ENCODE results near the gene FBN2.

FBN2 gene

DNA sequence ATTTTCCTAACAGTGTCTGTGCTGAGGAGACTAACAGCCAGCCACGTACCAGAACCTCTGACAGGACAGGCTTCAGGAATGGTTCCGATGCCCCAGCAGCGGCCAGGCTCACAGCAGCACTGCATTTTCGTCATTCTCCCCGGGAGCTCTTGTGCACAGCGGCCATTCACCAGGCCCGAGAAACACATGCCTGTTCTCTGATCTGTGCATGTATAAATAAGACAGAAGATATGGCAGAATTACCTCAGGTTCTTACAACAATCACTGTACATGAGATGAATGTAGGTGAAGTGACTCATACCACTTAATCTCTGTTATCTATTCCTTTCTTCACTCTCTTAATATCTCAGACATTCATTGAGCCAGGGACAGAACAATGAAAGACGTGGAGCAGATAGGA is 143.0 kb downstream of the FBN2 start:
- H3K9me3 ChIP-seq (ENCODE audit: low read length) = no peaks in the 10 kb centered on the region
- H3K4me1 ChIP-seq (ENCODE audit: insufficient read depth, low read length) = no peaks in the 10 kb centered on the region
- H3K27me3 ChIP-seq (ENCODE audit: control insufficient read depth in 1 of 2, insufficient read depth in 2 of 2, low read length in 2 of 2) = no peaks in the 10 kb centered on the region
- no peaks in the 10 kb centered on the region for H3K36me3 ChIP-seq (ENCODE audit: insufficient read depth, low read length)
- H3K4me3 ChIP-seq (ENCODE audit: low read depth in 1 of 2, low read length in 2 of 2) = no peak overlapping the region
- H3K9ac ChIP-seq (ENCODE audit: low read length) = no peak overlapping the region
- no peak overlapping the region for H3K27ac ChIP-seq (ENCODE audit: low read depth, low read length)

DNA sequence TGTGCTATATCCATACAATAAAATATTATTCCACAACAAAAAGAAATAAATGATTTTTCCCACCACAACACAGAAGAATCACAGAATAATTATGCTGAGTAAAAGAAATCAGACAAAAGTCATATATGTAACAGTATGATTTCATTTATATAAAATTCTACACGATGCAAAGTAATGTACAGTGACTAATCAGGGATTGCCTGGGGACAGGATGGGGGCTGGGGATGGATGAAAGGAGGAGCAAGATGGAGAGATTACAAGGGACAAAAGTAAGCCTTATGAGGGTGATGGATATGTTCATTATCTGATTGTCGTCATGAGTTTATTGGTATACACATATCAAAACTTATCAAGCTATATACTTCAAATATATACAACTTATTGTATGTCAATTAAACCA is 154.0 kb downstream of the FBN2 start:
- Histone ChIP-seq H3K9me3 (ENCODE audit: low read length) (no peaks in the 10 kb centered on the region), H3K4me3 (ENCODE audit: low read depth in 1 of 2, low read length in 2 of 2) (no peak overlapping the region), H3K27me3 (ENCODE audit: control insufficient read depth in 1 of 2, insufficient read depth in 2 of 2, low read length in 2 of 2) (no peaks in the 10 kb centered on the region)

DNA sequence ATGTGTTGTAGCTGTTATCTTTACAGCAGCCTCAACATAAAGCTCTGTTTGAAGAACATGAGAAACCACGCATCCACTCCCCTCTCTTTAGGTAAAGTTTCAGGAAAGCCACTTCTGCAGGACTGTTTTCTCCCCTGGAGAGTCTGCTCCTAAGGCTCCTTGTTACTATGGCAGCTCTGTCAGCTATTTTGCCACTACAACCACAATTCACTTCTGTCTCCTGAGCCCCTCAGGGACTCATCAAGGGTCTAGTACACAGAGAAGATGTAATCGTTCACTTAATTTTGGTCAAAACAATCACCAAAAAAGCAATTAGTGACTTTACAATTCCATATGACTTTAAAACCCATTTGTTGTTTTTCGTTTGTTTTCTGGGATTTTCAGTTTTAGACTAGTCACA is 157.7 kb downstream of the FBN2 start:
- no peak overlapping the region for H3K4me3 ChIP-seq (ENCODE audit: low read depth in 1 of 2, low read length in 2 of 2)
- no peak overlapping the region for H3K9ac ChIP-seq (ENCODE audit: low read length)
- no peaks in the 10 kb centered on the region for H3K27me3 ChIP-seq (ENCODE audit: control insufficient read depth in 1 of 2, insufficient read depth in 2 of 2, low read length in 2 of 2)
- no peaks in the 10 kb centered on the region for H3K9me3 ChIP-seq (ENCODE audit: low read length)
- no peaks in the 10 kb centered on the region for H3K4me1 ChIP-seq (ENCODE audit: insufficient read depth, low read length)
- no peaks in the 10 kb centered on the region for H3K36me3 ChIP-seq (ENCODE audit: insufficient read depth, low read length)
- no peak overlapping the region for H3K27ac ChIP-seq (ENCODE audit: low read depth, low read length)

More for the DNA sequence above, 154.0 kb downstream of the FBN2 start:
- Histone ChIP-seq H3K4me1 (ENCODE audit: insufficient read depth, low read length) (no peaks in the 10 kb centered on the region), H3K27ac (ENCODE audit: low read depth, low read length) (no peak overlapping the region), H3K9ac (ENCODE audit: low read length) (no peak overlapping the region), H3K36me3 (ENCODE audit: insufficient read depth, low read length) (no peaks in the 10 kb centered on the region)

DNA sequence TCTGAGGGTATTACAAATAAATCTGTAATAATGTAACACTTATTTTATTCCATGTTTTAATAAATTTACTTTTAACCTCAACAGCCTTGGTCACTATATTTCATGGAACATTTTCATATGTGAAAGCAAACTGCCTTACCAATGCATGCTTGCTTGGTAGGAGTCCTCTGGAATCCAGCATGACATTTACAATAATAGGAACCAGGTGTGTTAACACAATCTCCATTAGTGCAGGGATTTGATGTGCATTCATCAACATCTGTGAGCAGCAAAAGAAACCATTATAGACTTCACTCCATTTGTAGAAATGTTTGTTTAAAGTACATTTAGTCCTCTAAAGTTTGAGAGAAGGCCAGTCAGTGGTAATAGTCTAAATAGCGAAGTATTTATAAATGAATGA is 159.4 kb downstream of the FBN2 start:
- no peak overlapping the region for H3K4me3 ChIP-seq (ENCODE audit: low read depth in 1 of 2, low read length in 2 of 2)
- H3K4me1 ChIP-seq (ENCODE audit: insufficient read depth, low read length) = no peaks in the 10 kb centered on the region
- H3K9me3 ChIP-seq (ENCODE audit: low read length) = no peaks in the 10 kb centered on the region
- H3K9ac ChIP-seq (ENCODE audit: low read length) = no peak overlapping the region
- H3K27me3 ChIP-seq (ENCODE audit: control insufficient read depth in 1 of 2, insufficient read depth in 2 of 2, low read length in 2 of 2) = no peaks in the 10 kb centered on the region
- H3K36me3 ChIP-seq (ENCODE audit: insufficient read depth, low read length) = no peaks in the 10 kb centered on the region
- no peak overlapping the region for H3K27ac ChIP-seq (ENCODE audit: low read depth, low read length)

DNA sequence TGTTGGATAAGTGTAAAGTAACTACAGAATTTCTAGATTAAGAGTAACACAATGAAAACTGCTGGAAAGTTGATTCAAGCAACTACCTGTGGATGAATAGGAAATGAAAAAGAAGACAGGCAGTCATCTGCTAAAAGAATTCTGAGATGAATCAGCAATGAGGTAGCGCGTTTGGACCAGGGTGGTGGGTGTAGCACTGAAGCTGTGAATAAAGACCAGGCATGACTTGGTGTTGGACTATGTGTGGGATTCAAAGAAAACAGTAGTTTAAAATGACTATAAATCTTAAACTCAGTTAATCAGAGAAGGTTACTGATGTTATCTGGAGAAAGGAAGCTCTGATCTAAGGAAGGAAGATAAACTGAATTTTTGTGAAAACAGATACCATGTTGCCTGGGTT is 159.8 kb downstream of the FBN2 start:
- Histone ChIP-seq H3K9me3 (ENCODE audit: low read length) (no peaks in the 10 kb centered on the region), H3K4me1 (ENCODE audit: insufficient read depth, low read length) (no peaks in the 10 kb centered on the region), H3K27ac (ENCODE audit: low read depth, low read length) (no peak overlapping the region), H3K36me3 (ENCODE audit: insufficient read depth, low read length) (no peaks in the 10 kb centered on the region), H3K4me3 (ENCODE audit: low read depth in 1 of 2, low read length in 2 of 2) (no peak overlapping the region), H3K9ac (ENCODE audit: low read length) (no peak overlapping the region), H3K27me3 (ENCODE audit: control insufficient read depth in 1 of 2, insufficient read depth in 2 of 2, low read length in 2 of 2) (no peaks in the 10 kb centered on the region)

DNA sequence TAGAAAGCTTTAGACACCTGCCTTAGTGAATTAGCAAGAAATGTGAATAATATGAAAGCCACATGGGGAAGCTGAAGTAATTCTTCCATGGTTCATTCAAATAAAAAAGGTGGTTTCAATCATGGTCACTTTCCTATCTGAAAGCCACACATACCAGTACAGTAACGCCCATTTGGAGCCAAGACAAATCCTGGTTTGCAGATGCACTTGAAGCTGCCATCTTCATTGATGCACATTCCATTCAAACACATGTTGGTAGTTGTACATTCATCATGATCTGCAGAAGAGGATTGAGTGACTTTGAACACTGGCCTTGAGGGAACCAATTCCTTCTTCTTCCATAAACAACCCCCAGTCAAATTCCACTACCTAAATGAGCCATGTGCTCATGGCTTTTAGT is 161.5 kb downstream of the FBN2 start:
- Histone ChIP-seq H3K9ac (ENCODE audit: low read length) (no peak overlapping the region), H3K27me3 (ENCODE audit: control insufficient read depth in 1 of 2, insufficient read depth in 2 of 2, low read length in 2 of 2) (no peaks in the 10 kb centered on the region), H3K27ac (ENCODE audit: low read depth, low read length) (no peak overlapping the region), H3K36me3 (ENCODE audit: insufficient read depth, low read length) (no peaks in the 10 kb centered on the region), H3K4me1 (ENCODE audit: insufficient read depth, low read length) (no peaks in the 10 kb centered on the region), H3K4me3 (ENCODE audit: low read depth in 1 of 2, low read length in 2 of 2) (no peak overlapping the region), H3K9me3 (ENCODE audit: low read length) (no peaks in the 10 kb centered on the region)

DNA sequence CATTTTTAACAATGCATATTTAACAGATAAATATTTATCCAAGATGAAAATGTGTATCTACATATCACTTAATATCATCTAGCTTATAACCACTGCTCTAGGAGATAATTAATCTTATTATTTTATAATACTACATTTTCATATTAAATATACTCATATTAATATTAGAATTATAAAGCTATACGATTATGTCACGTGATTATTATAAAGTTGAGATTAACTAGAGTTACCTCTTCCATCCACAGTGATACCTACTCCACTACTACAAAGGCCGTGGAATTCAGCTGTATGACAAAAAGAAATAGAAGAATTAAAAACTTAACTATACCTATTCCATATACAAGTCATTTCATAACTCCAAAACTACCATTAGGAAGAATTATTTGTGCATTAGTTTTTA is 171.9 kb downstream of the FBN2 start:
- Histone ChIP-seq H3K4me3 (ENCODE audit: low read depth in 1 of 2, low read length in 2 of 2) (no peak overlapping the region), H3K9ac (ENCODE audit: low read length) (no peak overlapping the region), H3K9me3 (ENCODE audit: low read length) (no peaks in the 10 kb centered on the region), H3K27ac (ENCODE audit: low read depth, low read length) (no peak overlapping the region), H3K27me3 (ENCODE audit: control insufficient read depth in 1 of 2, insufficient read depth in 2 of 2, low read length in 2 of 2) (no peaks in the 10 kb centered on the region), H3K4me1 (ENCODE audit: insufficient read depth, low read length) (no peaks in the 10 kb centered on the region), H3K36me3 (ENCODE audit: insufficient read depth, low read length) (no peaks in the 10 kb centered on the region)

DNA sequence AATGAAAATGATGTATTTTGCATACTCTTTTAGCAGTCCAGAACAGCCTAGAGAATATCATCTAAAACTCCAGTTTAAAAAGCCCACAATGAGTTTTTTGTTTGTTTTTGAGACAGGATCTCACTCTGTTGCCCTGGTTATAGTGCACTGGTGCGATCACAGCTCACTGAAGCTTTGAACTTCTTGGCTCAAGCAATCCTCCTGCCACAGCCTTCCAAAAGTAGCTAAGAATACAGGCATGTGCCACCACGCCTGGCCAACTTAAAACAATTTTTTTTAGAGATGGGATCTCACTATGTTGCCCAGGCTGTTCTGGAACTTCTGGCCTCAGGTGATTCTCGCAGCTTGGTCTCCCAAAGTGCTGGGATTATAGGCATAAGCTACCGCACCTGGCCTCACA is 175.7 kb downstream of the FBN2 start:
- no peaks in the 10 kb centered on the region for H3K9me3 ChIP-seq (ENCODE audit: low read length)
- no peak overlapping the region for H3K4me3 ChIP-seq (ENCODE audit: low read depth in 1 of 2, low read length in 2 of 2)
- no peaks in the 10 kb centered on the region for H3K4me1 ChIP-seq (ENCODE audit: insufficient read depth, low read length)
- no peaks in the 10 kb centered on the region for H3K36me3 ChIP-seq (ENCODE audit: insufficient read depth, low read length)
- H3K27me3 ChIP-seq (ENCODE audit: control insufficient read depth in 1 of 2, insufficient read depth in 2 of 2, low read length in 2 of 2) = no peaks in the 10 kb centered on the region
- no peak overlapping the region for H3K9ac ChIP-seq (ENCODE audit: low read length)
- H3K27ac ChIP-seq (ENCODE audit: low read depth, low read length) = no peak overlapping the region

DNA sequence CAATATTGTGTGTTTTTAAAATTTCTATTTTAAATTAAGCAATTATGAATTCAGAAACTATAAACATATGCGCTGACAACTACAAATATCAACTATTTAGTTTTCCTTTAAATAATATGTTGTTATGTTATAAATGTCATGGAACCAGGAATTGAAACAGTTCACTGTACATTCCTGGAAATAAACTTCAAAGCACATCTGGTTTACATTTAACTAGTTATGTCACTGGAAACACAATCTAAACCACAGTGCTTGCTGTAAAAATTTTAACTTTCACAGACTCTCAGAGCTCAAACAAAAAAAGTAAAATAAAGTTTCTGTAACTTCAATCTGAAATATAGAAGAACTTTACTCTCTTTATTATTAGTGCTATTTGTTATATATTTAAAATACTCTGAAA is 179.2 kb downstream of the FBN2 start:
- H3K9ac ChIP-seq (ENCODE audit: low read length) = no peak overlapping the region
- H3K4me1 ChIP-seq (ENCODE audit: insufficient read depth, low read length) = no peaks in the 10 kb centered on the region
- H3K27ac ChIP-seq (ENCODE audit: low read depth, low read length) = no peak overlapping the region
- H3K9me3 ChIP-seq (ENCODE audit: low read length) = no peaks in the 10 kb centered on the region
- H3K4me3 ChIP-seq (ENCODE audit: low read depth in 1 of 2, low read length in 2 of 2) = no peak overlapping the region
- H3K36me3 ChIP-seq (ENCODE audit: insufficient read depth, low read length) = no peaks in the 10 kb centered on the region
- no peaks in the 10 kb centered on the region for H3K27me3 ChIP-seq (ENCODE audit: control insufficient read depth in 1 of 2, insufficient read depth in 2 of 2, low read length in 2 of 2)

DNA sequence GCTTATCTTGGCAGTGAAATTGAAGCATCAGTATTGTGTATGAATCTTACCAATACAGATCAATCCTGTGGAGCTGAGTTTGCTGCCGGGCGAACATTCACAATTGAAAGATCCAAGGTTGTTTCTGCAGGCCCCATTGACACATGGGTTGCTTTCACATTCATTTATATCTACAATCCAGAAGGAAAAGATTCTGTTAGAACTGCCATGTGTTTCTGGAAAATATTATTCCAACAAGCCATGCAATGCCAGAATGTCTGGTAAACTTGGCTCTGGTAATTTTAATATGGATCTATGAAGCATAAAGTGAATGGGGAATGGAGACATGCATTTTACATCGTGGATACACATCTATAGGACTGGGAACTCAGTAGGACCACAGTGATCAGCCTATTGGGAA is 180.8 kb downstream of the FBN2 start:
- Histone ChIP-seq H3K36me3 (ENCODE audit: insufficient read depth, low read length) (no peaks in the 10 kb centered on the region), H3K9ac (ENCODE audit: low read length) (no peak overlapping the region), H3K4me3 (ENCODE audit: low read depth in 1 of 2, low read length in 2 of 2) (no peak overlapping the region), H3K9me3 (ENCODE audit: low read length) (no peaks in the 10 kb centered on the region), H3K27ac (ENCODE audit: low read depth, low read length) (no peak overlapping the region), H3K27me3 (ENCODE audit: control insufficient read depth in 1 of 2, insufficient read depth in 2 of 2, low read length in 2 of 2) (no peaks in the 10 kb centered on the region), H3K4me1 (ENCODE audit: insufficient read depth, low read length) (no peaks in the 10 kb centered on the region)

DNA sequence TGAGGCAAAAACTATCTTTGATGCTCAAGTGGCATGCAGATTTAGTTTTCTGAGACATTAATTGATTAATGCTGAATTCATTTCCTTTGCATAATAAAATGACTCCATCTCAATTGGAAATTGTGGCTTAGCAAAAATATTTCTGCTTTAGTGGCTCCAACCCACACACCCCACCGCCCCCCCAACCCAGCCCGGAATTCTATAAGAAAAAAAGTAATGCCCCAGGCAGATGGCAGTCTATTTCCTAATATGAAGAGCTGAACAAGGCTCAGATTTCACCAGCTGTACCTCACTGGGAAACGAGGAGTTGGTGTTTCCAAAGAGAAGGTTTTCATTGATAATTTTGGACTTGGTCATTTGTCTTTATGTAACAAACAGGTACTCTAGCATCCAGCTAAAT is 182.1 kb downstream of the FBN2 start:
- H3K27ac ChIP-seq (ENCODE audit: low read depth, low read length) = no peak overlapping the region
- no peaks in the 10 kb centered on the region for H3K27me3 ChIP-seq (ENCODE audit: control insufficient read depth in 1 of 2, insufficient read depth in 2 of 2, low read length in 2 of 2)
- H3K4me1 ChIP-seq (ENCODE audit: insufficient read depth, low read length) = no peaks in the 10 kb centered on the region
- no peaks in the 10 kb centered on the region for H3K36me3 ChIP-seq (ENCODE audit: insufficient read depth, low read length)
- no peak overlapping the region for H3K9ac ChIP-seq (ENCODE audit: low read length)
- H3K9me3 ChIP-seq (ENCODE audit: low read length) = no peaks in the 10 kb centered on the region
- H3K4me3 ChIP-seq (ENCODE audit: low read depth in 1 of 2, low read length in 2 of 2) = no peak overlapping the region

DNA sequence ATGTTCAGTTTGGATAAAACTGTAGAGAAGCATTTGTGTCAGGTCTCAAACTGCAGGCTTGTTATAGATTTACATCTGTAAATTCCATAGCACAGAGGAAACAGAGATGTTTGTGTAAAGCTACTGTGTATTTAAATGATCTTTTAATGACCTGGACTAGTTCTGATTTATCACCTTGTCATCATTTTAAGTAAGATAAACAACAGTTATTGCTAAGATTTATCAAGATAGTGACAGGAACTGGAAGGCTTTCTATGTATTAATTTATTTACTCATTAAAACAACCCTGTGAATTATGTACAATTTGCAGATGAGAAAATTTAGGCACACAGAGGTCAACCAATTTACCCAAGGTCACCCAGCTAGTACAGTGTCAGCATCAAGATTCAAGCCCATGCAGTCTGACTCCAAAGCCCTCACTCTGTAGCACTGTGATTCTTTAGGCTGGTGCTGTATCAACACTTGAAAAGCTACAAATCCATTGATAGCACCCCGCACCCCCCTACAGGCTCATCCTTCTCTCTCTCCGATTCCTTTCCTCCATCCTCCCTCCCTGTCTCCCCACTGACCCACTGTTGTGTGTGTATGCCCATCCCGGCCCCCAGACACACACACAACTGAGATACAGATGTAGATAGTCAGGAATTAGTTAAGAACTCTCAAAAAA is 184.5 kb downstream of the FBN2 start:
- Histone ChIP-seq H3K27me3 (ENCODE audit: control insufficient read depth in 1 of 2, insufficient read depth in 2 of 2, low read length in 2 of 2) (no peaks in the 10 kb centered on the region), H3K9ac (ENCODE audit: low read length) (no peak overlapping the region), H3K4me1 (ENCODE audit: insufficient read depth, low read length) (no peaks in the 10 kb centered on the region), H3K36me3 (ENCODE audit: insufficient read depth, low read length) (no peaks in the 10 kb centered on the region), H3K9me3 (ENCODE audit: low read length) (no peaks in the 10 kb centered on the region), H3K4me3 (ENCODE audit: low read depth in 1 of 2, low read length in 2 of 2) (no peak overlapping the region), H3K27ac (ENCODE audit: low read depth, low read length) (no peak overlapping the region)
